ENCODE data around the gene SNX9.

The SNX9 gene

GRCh38 chr6:157865249-157865648 is 42.2 kb downstream of the SNX9 start:
- Mint-ChIP-seq H3K36me3 (ENCODE audit: low read depth) (no peaks in the 10 kb centered on the region), H3K4me1 (ENCODE audit: low read depth) (peaks cover 11% of the 10 kb centered on the region), H3K9me3 (no peaks in the 10 kb centered on the region), H3K4me3 (no peak overlapping the region), H3K27ac (no peak overlapping the region), H3K27me3 (ENCODE audit: low read depth) (peaks cover 54% of the 10 kb centered on the region)
- DNase-seq (ENCODE audit: low spot score) = no peak

- peaks cover 7% of the 10 kb centered on the region for H3K4me1 Mint-ChIP-seq (ENCODE audit: low read depth)
- peaks cover 38% of the 10 kb centered on the region for H3K27me3 Mint-ChIP-seq (ENCODE audit: low read depth)
- DNase-seq (ENCODE audit: low spot score) = no peak
- H3K27ac Mint-ChIP-seq = no peak overlapping the region
- no peaks in the 10 kb centered on the region for H3K9me3 Mint-ChIP-seq
- no peak overlapping the region for H3K4me3 Mint-ChIP-seq
- H3K36me3 Mint-ChIP-seq (ENCODE audit: low read depth) = no peaks in the 10 kb centered on the region
Measured at GRCh38 chr6:157867155-157867559, 44.1 kb downstream of the SNX9 start.

GRCh38 chr6:157867981-157868380 is 44.9 kb downstream of the SNX9 start:
- no peak for DNase-seq (ENCODE audit: low spot score)
- H3K4me3 Mint-ChIP-seq = no peak overlapping the region
- H3K27ac Mint-ChIP-seq = no peak overlapping the region
- H3K27me3 Mint-ChIP-seq (ENCODE audit: low read depth) = peaks cover 35% of the 10 kb centered on the region
- peaks cover 7% of the 10 kb centered on the region for H3K4me1 Mint-ChIP-seq (ENCODE audit: low read depth)
- H3K9me3 Mint-ChIP-seq = no peaks in the 10 kb centered on the region
- H3K36me3 Mint-ChIP-seq (ENCODE audit: low read depth) = no peaks in the 10 kb centered on the region

- peaks cover 27% of the 10 kb centered on the region for H3K27me3 Mint-ChIP-seq (ENCODE audit: low read depth)
- peaks cover 9% of the 10 kb centered on the region for H3K4me1 Mint-ChIP-seq (ENCODE audit: low read depth)
- H3K27ac Mint-ChIP-seq = no peak overlapping the region
- no peak overlapping the region for H3K4me3 Mint-ChIP-seq
- no peak for DNase-seq (ENCODE audit: low spot score)
- peaks cover 2% of the 10 kb centered on the region for H3K36me3 Mint-ChIP-seq (ENCODE audit: low read depth)
- no peaks in the 10 kb centered on the region for H3K9me3 Mint-ChIP-seq
Measured at GRCh38 chr6:157868835-157869234, 45.8 kb downstream of the SNX9 start.

DNA sequence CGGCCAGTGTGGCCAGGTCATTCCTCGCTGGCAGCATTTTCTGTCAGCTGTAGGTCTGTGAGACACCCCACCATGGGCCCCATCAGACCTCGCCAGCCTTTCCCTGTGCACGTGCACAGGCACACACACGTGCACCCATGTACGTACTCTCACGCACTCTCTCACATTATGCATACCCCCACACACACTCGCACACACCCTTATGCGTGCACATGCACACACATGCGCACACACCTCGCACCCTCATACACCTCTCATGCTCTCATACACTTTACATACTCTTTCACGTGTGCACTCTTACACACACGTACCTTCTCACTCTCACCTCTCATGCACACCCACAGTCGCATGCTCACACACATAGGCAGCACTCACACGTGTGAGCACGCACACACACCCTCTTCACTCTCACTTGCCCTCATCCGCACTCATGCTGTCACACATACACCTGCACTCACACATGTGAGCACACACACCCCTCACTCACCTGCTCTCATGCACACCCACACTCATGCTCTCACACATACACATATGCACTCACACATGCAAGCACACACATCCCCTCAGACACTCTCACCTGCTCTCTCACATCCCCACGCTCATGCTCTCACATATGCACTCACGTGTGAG is 46.7 kb downstream of the SNX9 start:
- Mint-ChIP-seq H3K4me1 (ENCODE audit: low read depth) (peaks cover 9% of the 10 kb centered on the region), H3K27ac (no peak overlapping the region), H3K4me3 (no peak overlapping the region), H3K36me3 (ENCODE audit: low read depth) (peaks cover 2% of the 10 kb centered on the region), H3K9me3 (no peaks in the 10 kb centered on the region), H3K27me3 (ENCODE audit: low read depth) (peaks cover 22% of the 10 kb centered on the region)
- DNase-seq (ENCODE audit: low spot score) = no peak

DNA sequence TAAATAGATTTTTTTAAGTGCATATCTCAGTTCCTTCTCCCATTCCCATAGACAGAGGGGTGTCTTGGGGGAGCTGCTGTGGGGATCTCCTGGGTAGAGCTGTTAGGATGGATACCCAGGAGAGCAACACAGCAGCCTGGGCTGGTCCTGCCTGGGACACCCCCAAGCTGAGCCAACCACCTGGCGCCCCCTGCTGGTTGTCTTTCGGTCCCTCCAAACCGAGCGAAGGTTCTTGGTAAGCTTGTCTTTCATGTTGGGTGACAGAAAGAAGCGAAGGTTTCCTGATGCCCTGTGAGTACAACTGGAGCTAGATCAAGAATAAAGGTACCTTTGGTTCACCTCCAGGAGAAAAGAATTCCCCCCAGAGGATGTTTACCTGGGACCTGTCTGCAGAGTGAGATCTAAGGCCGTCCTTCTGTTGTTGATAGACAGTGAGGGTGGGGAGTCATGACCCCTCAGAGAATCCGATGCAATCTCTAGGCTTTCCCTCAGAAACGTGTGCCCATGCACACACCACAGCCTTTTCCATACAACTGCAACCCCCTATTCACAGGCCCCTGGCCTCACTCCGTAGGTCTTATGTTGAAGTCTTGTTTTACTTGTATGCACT is 50.8 kb downstream of the SNX9 start:
- Mint-ChIP-seq H3K4me1 (ENCODE audit: low read depth) (peaks cover 17% of the 10 kb centered on the region), H3K9me3 (no peaks in the 10 kb centered on the region), H3K36me3 (ENCODE audit: low read depth) (peaks cover 4% of the 10 kb centered on the region), H3K4me3 (no peak overlapping the region), H3K27me3 (ENCODE audit: low read depth) (peaks cover 10% of the 10 kb centered on the region), H3K27ac (no peak overlapping the region)
- DNase-seq (ENCODE audit: low spot score) = peak; percentile 70

DNA sequence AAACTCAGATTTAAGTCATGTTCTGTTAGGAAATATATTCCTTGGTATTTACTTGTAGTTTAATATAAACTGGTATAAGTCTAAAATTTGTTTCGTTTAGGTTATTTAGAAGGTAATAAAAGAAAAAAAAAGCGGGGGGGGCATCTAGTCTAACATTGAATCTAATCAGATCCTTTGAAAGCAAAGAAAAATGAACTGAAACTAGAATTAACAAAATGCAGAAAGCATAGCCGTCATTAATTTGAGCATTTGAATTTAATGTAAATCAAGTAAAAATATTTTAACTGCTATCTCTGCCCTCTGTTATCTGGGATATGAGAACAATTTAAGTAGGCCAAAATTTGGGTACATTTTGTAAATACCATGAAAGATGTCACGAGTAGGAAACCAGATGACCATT is 54.1 kb downstream of the SNX9 start:
- Mint-ChIP-seq H3K4me1 (ENCODE audit: low read depth) (peaks cover 30% of the 10 kb centered on the region), H3K27ac (no peak overlapping the region), H3K27me3 (ENCODE audit: low read depth) (peaks cover 14% of the 10 kb centered on the region), H3K9me3 (no peaks in the 10 kb centered on the region), H3K36me3 (ENCODE audit: low read depth) (peaks cover 6% of the 10 kb centered on the region), H3K4me3 (no peak overlapping the region)
- no peak for DNase-seq (ENCODE audit: low spot score)

GRCh38 chr6:157877573-157878438 is 54.8 kb downstream of the SNX9 start:
- Mint-ChIP-seq H3K4me3 (peak overlapping the region; percentile 33), H3K27me3 (ENCODE audit: low read depth) (peaks cover 15% of the 10 kb centered on the region), H3K36me3 (ENCODE audit: low read depth) (peaks cover 9% of the 10 kb centered on the region), H3K27ac (no peak overlapping the region), H3K9me3 (no peaks in the 10 kb centered on the region), H3K4me1 (ENCODE audit: low read depth) (peaks cover 34% of the 10 kb centered on the region)
- DNase-seq (ENCODE audit: low spot score) = no peak

DNA sequence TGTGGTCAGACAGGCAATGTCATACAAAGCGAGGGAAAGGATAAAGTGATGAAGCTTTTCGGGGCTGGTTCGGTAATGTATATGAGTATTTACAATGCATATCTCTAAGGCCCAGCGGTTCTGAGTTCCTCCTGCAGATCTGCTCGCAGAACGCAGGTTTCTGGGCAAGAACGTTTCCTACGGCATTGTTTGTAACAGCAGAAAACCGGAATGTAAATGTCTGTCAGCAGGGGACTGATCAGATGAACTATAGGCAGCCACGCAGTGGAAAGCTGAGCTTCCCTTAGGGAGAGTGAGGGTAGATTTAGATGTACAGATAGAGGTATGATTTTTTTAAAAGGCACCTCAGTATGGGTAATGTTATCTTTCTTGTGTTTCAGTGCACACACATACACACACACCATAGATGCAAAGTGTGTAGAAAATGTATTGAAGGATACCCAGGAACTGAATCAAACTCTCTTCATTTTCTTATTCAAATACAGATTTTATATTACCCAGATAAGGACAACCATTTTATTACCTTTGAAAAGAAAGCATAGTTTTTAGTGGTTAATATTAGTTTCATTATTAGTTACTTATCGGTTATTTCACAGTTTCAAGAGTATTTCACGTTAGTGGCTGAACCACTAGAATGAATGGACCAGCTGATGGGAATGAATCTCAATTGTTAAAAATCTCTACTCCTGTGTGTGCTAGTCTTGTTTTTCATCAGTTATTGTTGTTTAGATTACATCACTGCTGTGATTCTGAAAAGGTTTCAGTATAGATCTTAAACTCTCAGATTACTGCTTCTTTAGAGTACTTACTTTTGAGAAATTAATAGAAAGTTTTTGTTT is 56.2 kb downstream of the SNX9 start:
- no peak overlapping the region for H3K27ac Mint-ChIP-seq
- DNase-seq (ENCODE audit: low spot score) = no peak
- no peak overlapping the region for H3K4me3 Mint-ChIP-seq
- H3K36me3 Mint-ChIP-seq (ENCODE audit: low read depth) = peaks cover 8% of the 10 kb centered on the region
- peaks cover 33% of the 10 kb centered on the region for H3K4me1 Mint-ChIP-seq (ENCODE audit: low read depth)
- H3K9me3 Mint-ChIP-seq = no peaks in the 10 kb centered on the region
- H3K27me3 Mint-ChIP-seq (ENCODE audit: low read depth) = peaks cover 15% of the 10 kb centered on the region

DNA sequence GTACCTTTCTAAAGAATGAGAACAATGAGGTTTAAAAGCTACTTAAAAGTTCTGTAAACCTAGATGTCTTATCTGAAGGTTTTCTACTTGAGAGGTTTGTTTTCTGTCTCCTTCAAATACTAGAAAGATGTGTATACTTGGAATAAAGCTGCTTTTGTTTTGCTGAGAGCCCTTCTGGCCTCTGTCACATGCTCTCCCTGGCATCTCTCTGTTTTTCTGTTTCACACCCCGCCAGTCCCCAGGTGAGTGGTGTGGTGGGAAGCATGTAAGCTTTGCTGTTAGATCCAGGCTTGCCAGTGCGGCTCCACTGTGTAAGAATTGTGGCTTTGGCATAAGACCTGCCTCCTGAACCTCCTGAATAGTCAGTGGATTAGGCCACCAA is 56.8 kb downstream of the SNX9 start:
- no peak overlapping the region for H3K4me3 Mint-ChIP-seq
- H3K4me1 Mint-ChIP-seq (ENCODE audit: low read depth) = peaks cover 35% of the 10 kb centered on the region
- no peak for DNase-seq (ENCODE audit: low spot score)

DNA sequence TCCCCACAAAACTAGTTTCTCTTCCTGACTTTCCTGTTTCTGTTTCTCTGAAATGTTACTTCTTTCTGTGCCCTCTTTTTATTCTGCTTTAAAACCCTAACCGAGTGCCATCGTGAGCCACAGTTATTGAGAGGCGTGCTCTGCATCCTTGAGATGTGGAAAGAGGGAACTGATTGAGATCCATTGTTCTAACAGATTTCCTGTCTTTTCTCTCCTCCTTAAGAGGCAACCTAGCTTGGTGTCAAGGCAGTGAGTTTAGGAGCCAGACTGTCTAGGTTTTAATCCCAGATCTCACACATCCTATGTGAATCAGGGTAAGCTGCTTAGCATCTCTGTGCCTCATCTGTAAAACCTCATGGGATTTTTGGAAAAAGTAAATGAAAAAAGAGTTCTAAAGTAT is 57.5 kb downstream of the SNX9 start:
- no peak overlapping the region for H3K27ac Mint-ChIP-seq
- H3K9me3 Mint-ChIP-seq = no peaks in the 10 kb centered on the region
- H3K27me3 Mint-ChIP-seq (ENCODE audit: low read depth) = peaks cover 9% of the 10 kb centered on the region
- peaks cover 7% of the 10 kb centered on the region for H3K36me3 Mint-ChIP-seq (ENCODE audit: low read depth)
- peaks cover 41% of the 10 kb centered on the region for H3K4me1 Mint-ChIP-seq (ENCODE audit: low read depth)
- no peak overlapping the region for H3K4me3 Mint-ChIP-seq
- no peak for DNase-seq (ENCODE audit: low spot score)

More for the DNA sequence above, 56.8 kb downstream of the SNX9 start:
- H3K27ac Mint-ChIP-seq = no peak overlapping the region
- H3K9me3 Mint-ChIP-seq = no peaks in the 10 kb centered on the region
- H3K27me3 Mint-ChIP-seq (ENCODE audit: low read depth) = peaks cover 11% of the 10 kb centered on the region
- H3K36me3 Mint-ChIP-seq (ENCODE audit: low read depth) = peaks cover 8% of the 10 kb centered on the region

- Mint-ChIP-seq H3K36me3 (ENCODE audit: low read depth) (peaks cover 10% of the 10 kb centered on the region), H3K27ac (no peak overlapping the region), H3K9me3 (no peaks in the 10 kb centered on the region), H3K4me1 (ENCODE audit: low read depth) (peaks cover 47% of the 10 kb centered on the region), H3K27me3 (ENCODE audit: low read depth) (peaks cover 9% of the 10 kb centered on the region), H3K4me3 (no peak overlapping the region)
- no peak for DNase-seq (ENCODE audit: low spot score)
Measured at GRCh38 chr6:157881342-157881741, 58.3 kb downstream of the SNX9 start.

DNA sequence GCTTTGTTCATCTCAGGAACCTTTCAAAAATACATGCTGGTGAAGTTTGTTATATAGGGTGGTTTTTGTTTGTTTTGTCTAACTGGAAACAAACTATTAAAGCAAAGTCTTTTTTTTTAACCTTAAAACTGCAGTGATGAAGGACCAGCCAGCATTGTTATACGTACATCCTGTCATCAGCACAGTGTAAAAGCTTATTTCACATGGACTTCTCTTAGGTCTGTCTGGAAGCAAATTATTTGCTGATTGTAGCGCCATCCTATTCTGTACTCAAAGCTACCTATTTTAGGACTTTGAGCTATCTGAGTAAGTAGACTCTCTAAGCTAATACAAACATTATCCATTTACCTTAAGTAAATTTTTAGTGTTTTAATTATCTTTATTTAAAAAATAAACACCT is 61.7 kb downstream of the SNX9 start:
- Mint-ChIP-seq H3K36me3 (ENCODE audit: low read depth) (peaks cover 17% of the 10 kb centered on the region), H3K4me1 (ENCODE audit: low read depth) (peaks cover 31% of the 10 kb centered on the region), H3K27ac (no peak overlapping the region), H3K27me3 (ENCODE audit: low read depth) (peaks cover 13% of the 10 kb centered on the region), H3K9me3 (no peaks in the 10 kb centered on the region), H3K4me3 (no peak overlapping the region)
- DNase-seq (ENCODE audit: low spot score) = no peak
